Endothelial cell of umbilical vein (primary cell): ENCODE measurements around the gene FBH1. TPM values are rescaled to one million over a fixed set of nuclear protein-coding genes. Genes with fewer than 3 reads are reported as not detected.

Experiments
- BruUV-seq: library from RNA; stranded (reverse); fragments of 400-500 nt; replicated peaks from 2 replicates; lab custom pipeline; 2021; lab: Mats Ljungman, UMichigan
- CTCF ChIA-PET: fragments of 300-600, 350-600 bp; sonication (Branson Sonifier 250); formaldehyde crosslinking; loops from one replicate; lab custom pipeline; 2021; ENCODE audit warnings: antibody characterized with exemption, inconsistent platforms; lab: Charles Lee
- POLR2A ChIA-PET: fragments of 300-600, 350-600 bp; sonication (Branson Sonifier 250); formaldehyde crosslinking; loops from one replicate; lab custom pipeline; 2021; ENCODE audit warnings: antibody characterized with exemption, inconsistent platforms; lab: Charles Lee
- DNase-seq: peaks from one replicate; pipeline ENCODE4 v3.0.0-alpha.2; 2011; ENCODE audit warnings: low read depth, low spot score
- FAIRE-seq: peaks from 2 replicates; lab custom pipeline; 2011; peaks lifted over from hg19 to GRCh38; lab: Jason Lieb, UNC
- H2AFZ ChIP-seq: 2 replicates; pipeline ENCODE4 v1.6.0; 2012; ENCODE audit warnings: low read depth, low read length, control low read depth, inconsistent platforms
- H3K27ac ChIP-seq: 2 replicates; pipeline ENCODE4 v1.5.1; 2011; ENCODE audit warnings: low read depth, mild to moderate bottlenecking, control low read depth, low read length, moderate library complexity; ENCODE audit not compliant: insufficient read depth
- H3K27me3 ChIP-seq, 2 experiments: 2 replicates each; pipeline versions ENCODE4 v1.6.0 to v1.6.1; 2011; ENCODE audit warnings: low read length in 2 of 2, mixed read lengths in 1 of 2; ENCODE audit not compliant: control insufficient read depth in 2 of 2, insufficient read depth in 2 of 2
- H3K36me3 ChIP-seq, 2 experiments: 2 replicates in 1 of 2; 3 replicates in 1 of 2; pipeline ENCODE4 v1.5.1; 2011; ENCODE audit warnings: low read length in 2 of 2, mild to moderate bottlenecking in 1 of 2, moderate library complexity in 1 of 2; ENCODE audit not compliant: control insufficient read depth in 2 of 2, insufficient read depth in 2 of 2; ENCODE audit errors: extremely low read depth in 1 of 2
- H3K4me1 ChIP-seq: 3 replicates; pipeline ENCODE4 v1.5.1; 2011; ENCODE audit warnings: mild to moderate bottlenecking, low read length; ENCODE audit not compliant: control insufficient read depth, insufficient read depth; ENCODE audit errors: extremely low read depth
- H3K4me2 ChIP-seq: 2 replicates; pipeline ENCODE4 v1.6.1; 2011; ENCODE audit warnings: low read length, control low read depth, mixed read lengths; ENCODE audit not compliant: insufficient read depth
- H3K4me3 ChIP-seq, 3 experiments: fragments of 200-600 bp in 1 of 3; sonication (generic), shearing (Covaris generic) in 1 of 3; replicated peaks in 1 of 3; 2 replicates each; pipeline ENCODE4 v1.5.1; 2011 to 2016; ENCODE audit warnings: control low read depth in 3 of 3, low read length in 3 of 3, mild to moderate bottlenecking in 2 of 3, inconsistent platforms in 1 of 3, low read depth in 1 of 3, moderate library complexity in 1 of 3; ENCODE audit not compliant: insufficient read depth in 1 of 3
- H3K79me2 ChIP-seq: 2 replicates; pipeline ENCODE4 v1.6.0; 2012; ENCODE audit warnings: low read length, inconsistent platforms; ENCODE audit not compliant: control insufficient read depth, insufficient read depth
- H3K9ac ChIP-seq: replicated peaks from 2 replicates; pipeline ENCODE3; 2011; ENCODE audit warnings: low read length, control low read depth; ENCODE audit not compliant: insufficient read depth; ENCODE audit errors: extremely low read depth
- H3K9me1 ChIP-seq: replicated peaks from 3 replicates; pipeline ENCODE4 v1.6.0; 2011; ENCODE audit warnings: mild to moderate bottlenecking, low read length; ENCODE audit not compliant: control insufficient read depth, insufficient read depth; ENCODE audit errors: extremely low read depth
- H3K9me3 ChIP-seq: replicated peaks from 2 replicates; pipeline ENCODE4 v1.5.1; 2012; ENCODE audit warnings: low read length, inconsistent platforms; ENCODE audit not compliant: control insufficient read depth, insufficient read depth
- H4K20me1 ChIP-seq: replicated peaks from 2 replicates; pipeline ENCODE3; 2011; ENCODE audit warnings: mild to moderate bottlenecking, low read length; ENCODE audit not compliant: control insufficient read depth, insufficient read depth; ENCODE audit errors: extremely low read depth
- EZH2 ChIP-seq: IDR thresholded peaks from 2 replicates; pipeline ENCODE4 v1.6.1; 2012; ENCODE audit warnings: borderline replicate concordance, low read depth, mild to moderate bottlenecking, moderate library complexity, low read length, inconsistent platforms; ENCODE audit not compliant: severe bottlenecking
- FOS ChIP-seq: IDR thresholded peaks from 2 replicates; pipeline ENCODE4 v1.6.1; 2011; ENCODE audit warnings: mild to moderate bottlenecking, low read length, moderate library complexity, borderline replicate concordance; ENCODE audit not compliant: insufficient read depth
- GATA2 ChIP-seq: IDR thresholded peaks from 2 replicates; pipeline ENCODE4 v1.7.0; 2011; ENCODE audit warnings: low read depth, mild to moderate bottlenecking, moderate library complexity, mixed read lengths, low read length; ENCODE audit not compliant: insufficient read length, insufficient read depth
- JUN ChIP-seq: IDR thresholded peaks from 2 replicates; pipeline ENCODE4 v1.6.1; 2011; ENCODE audit warnings: borderline replicate concordance, low read depth; ENCODE audit not compliant: insufficient read length, insufficient read depth
- MYC ChIP-seq: IDR thresholded peaks from one replicate; pipeline ENCODE4 v1.6.1; 2011; ENCODE audit warnings: mild to moderate bottlenecking, low read depth, low read length
- POLR2A ChIP-seq: IDR thresholded peaks from 2 replicates; pipeline ENCODE4 v1.6.1; 2012; ENCODE audit warnings: low read depth, mild to moderate bottlenecking, control low read depth, low read length
- POLR2AphosphoS5 ChIP-seq: IDR thresholded peaks from 2 replicates; pipeline ENCODE4 v1.6.1; 2012; ENCODE audit warnings: low read depth, mild to moderate bottlenecking, control low read depth, low read length, moderate library complexity; ENCODE audit not compliant: insufficient read depth
- dilution Hi-C: fragments of 300-500 bp; cut with MboI; formaldehyde crosslinking; loops from one replicate; pipeline ENCODE4 v1.15.0; 2019; ENCODE audit warnings: low sequenced_read_pairs; ENCODE audit not compliant: extremely low pct_ligation_motif_present
- intact Hi-C: fragments of 100-400 bp; cut with micrococcal nuclease; formaldehyde crosslinking; loops from one replicate; pipeline ENCODE4 v1.10.0; 2022
- polyA plus RNA-seq, 4 experiments: library from polyadenylated mRNA; depleted of rRNA in 3 of 4; stranded (reverse) in 3 of 4; unstranded in 1 of 4; fragments of >200 nt; gene quantifications; 2 replicates each; pipeline versions ENCODE4 v1.2.1 to v1.2.3, GENCODE V29; 2011 to 2012; ENCODE audit warnings: missing spikeins in 1 of 4
- total RNA-seq: library from RNA; stranded (reverse); gene quantifications from 2 replicates; pipeline ENCODE4 v1.2.3, GENCODE V29; 2021
- TF ChIP-seq, protein P1 (sequence below), 2 donors: IDR thresholded peaks; 1 replicate in 1 of 2; 2 replicates in 1 of 2; pipeline ENCODE4 v1.5.1; 2011; ENCODE audit warnings: low read length in 2 of 2, mild to moderate bottlenecking in 2 of 2, moderate library complexity in 2 of 2, control low read depth in 1 of 2, inconsistent platforms in 1 of 2, low read depth in 1 of 2; ENCODE audit not compliant: insufficient read depth in 1 of 2; ENCODE audit errors: extremely low read depth in 1 of 2
- TF ChIP-seq, protein P2 (sequence below): IDR thresholded peaks from 2 replicates; pipeline ENCODE4 v1.6.1; 2011; ENCODE audit not compliant: insufficient read depth, insufficient read length

The FBH1 gene
- total and polyA plus RNA-seq, 2 donors (not counting 3 experiments of a cell fraction or from before 2014, with no cell fraction given), result 71.4 to 97.0 TPM

DNA sequence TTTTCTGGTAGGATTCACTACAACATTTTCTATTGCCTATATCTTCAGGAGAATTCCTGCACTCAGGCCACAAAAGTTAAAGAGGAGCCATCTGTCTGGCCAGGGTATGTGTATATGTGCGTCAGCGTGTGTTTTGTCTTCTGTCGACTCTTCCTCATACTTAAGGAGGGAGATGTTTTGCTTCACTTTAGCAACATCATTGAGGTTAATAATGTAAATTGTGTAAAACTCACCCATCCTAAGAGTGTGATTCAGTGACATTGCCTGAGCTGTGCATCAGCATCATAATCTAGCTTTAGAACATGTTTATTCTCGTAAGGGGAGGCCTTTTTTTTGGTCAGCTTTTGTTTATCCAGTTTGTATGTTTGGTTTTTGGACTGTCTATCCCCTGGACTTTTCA lies 23.7 kb downstream of the FBH1 start:
- Histone ChIP-seq H3K27ac (no peak overlapping the region), H3K4me1 (peaks cover 3% of the 10 kb centered on the region), H3K9me1 (no peaks in the 10 kb centered on the region), H3K27me3 (no peaks in the 10 kb centered on the region), H3K9ac (no peak overlapping the region), H3K4me3 (no peak overlapping the region), H2AFZ (no peak overlapping the region), H3K9me3 (no peaks in the 10 kb centered on the region), H3K4me2 (no peak overlapping the region), H3K36me3 (peaks cover 33 to 67% of the 10 kb centered on the region in 2 experiments), H3K79me2 (no peaks in the 10 kb centered on the region), H4K20me1 (no peaks in the 10 kb centered on the region)
- dilution Hi-C loops (no loop called here), intact Hi-C loops (no loop called here)
- TF ChIP-seq, protein P1, sequence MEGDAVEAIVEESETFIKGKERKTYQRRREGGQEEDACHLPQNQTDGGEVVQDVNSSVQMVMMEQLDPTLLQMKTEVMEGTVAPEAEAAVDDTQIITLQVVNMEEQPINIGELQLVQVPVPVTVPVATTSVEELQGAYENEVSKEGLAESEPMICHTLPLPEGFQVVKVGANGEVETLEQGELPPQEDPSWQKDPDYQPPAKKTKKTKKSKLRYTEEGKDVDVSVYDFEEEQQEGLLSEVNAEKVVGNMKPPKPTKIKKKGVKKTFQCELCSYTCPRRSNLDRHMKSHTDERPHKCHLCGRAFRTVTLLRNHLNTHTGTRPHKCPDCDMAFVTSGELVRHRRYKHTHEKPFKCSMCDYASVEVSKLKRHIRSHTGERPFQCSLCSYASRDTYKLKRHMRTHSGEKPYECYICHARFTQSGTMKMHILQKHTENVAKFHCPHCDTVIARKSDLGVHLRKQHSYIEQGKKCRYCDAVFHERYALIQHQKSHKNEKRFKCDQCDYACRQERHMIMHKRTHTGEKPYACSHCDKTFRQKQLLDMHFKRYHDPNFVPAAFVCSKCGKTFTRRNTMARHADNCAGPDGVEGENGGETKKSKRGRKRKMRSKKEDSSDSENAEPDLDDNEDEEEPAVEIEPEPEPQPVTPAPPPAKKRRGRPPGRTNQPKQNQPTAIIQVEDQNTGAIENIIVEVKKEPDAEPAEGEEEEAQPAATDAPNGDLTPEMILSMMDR (IDR thresholded peaks at IDR 0.05; ENCODE audit: extremely low read depth in 1 of 2, insufficient read depth in 1 of 2, low read depth in 1 of 2, low read length in 2 of 2), result no peak
- TF ChIP-seq GATA2 (no peak), POLR2AphosphoS5 (no peak), FOS (no peak), POLR2A (no peak), JUN (no peak), MYC (no peak), EZH2 (no peak)
- TF ChIP-seq, protein P2, sequence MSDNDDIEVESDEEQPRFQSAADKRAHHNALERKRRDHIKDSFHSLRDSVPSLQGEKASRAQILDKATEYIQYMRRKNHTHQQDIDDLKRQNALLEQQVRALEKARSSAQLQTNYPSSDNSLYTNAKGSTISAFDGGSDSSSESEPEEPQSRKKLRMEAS, result no peak
- ChIA-PET POLR2A (no interaction called here), CTCF (no interaction called here)
- no peak for FAIRE-seq
- no peak for DNase-seq
- no TSS peak for BruUV-seq
